Amniotic epithelial cell (primary cell): Measurements from ENCODE around the gene NLGN2.
A peak's percentile ranks its signal among the peaks of the same experiment; 100 is the strongest.

Experiments used
- DNase-seq: peaks from one replicate; pipeline ENCODE4 v3.0.0-alpha.2; 2010; ENCODE audit warnings: low read depth

NLGN2 gene

GRCh38 chr17:7392696-7393612 lies 14.7 kb upstream of the NLGN2 start:
- DNase-seq, result no peak

GRCh38 chr17:7393613-7394451 lies 13.8 kb upstream of the NLGN2 start:
- DNase-seq, result no peak

- DNase-seq, result peak; percentile 84
Observed at GRCh38 chr17:7394452-7395191, 13.0 kb upstream of the NLGN2 start, which contains the start of gene PLSCR3. Gene PLSCR3, minus strand, starts transcription at chr17:7394525. Its CDS starts 415 bp downstream, at chr17:7394110.

GRCh38 chr17:7396147-7396546 lies 11.5 kb upstream of the NLGN2 start:
- no peak for DNase-seq

GRCh38 chr17:7398612-7399011 lies 9.0 kb upstream of the NLGN2 start:
- no peak for DNase-seq

- no peak for DNase-seq
Observed at GRCh38 chr17:7403043-7403726, 4.5 kb upstream of the NLGN2 start.

- DNase-seq, result no peak
Observed at GRCh38 chr17:7403727-7403976, 4.0 kb upstream of the NLGN2 start.

GRCh38 chr17:7403977-7404736 lies 3.5 kb upstream of the NLGN2 start, which contains the start of gene TMEM256:
Gene TMEM256, minus strand, starts transcription at chr17:7404097. Its CDS starts 13 bp downstream, at chr17:7404084.
- peak; percentile 99 for DNase-seq

GRCh38 chr17:7404737-7405349 lies 2.8 kb upstream of the NLGN2 start:
- DNase-seq, result no peak

GRCh38 chr17:7405350-7406234 lies 2.1 kb upstream of the NLGN2 start:
- no peak for DNase-seq

GRCh38 chr17:7406235-7406825 lies 1.3 kb upstream of the NLGN2 start:
- DNase-seq, result no peak

- no peak for DNase-seq
Observed at GRCh38 chr17:7407082-7407481, 563 bp upstream of the NLGN2 start.

- DNase-seq, result no peak
Observed at GRCh38 chr17:7408252-7408727, 645 bp downstream of the NLGN2 start.

- no peak for DNase-seq
Observed at GRCh38 chr17:7408863-7409262, 1.2 kb downstream of the NLGN2 start.

- DNase-seq, result no peak
Observed at GRCh38 chr17:7409716-7410115, 2.1 kb downstream of the NLGN2 start.

- no peak for DNase-seq
Observed at GRCh38 chr17:7410634-7411426, 3.2 kb downstream of the NLGN2 start.

- DNase-seq, result no peak
Observed at GRCh38 chr17:7411427-7411750, 3.7 kb downstream of the NLGN2 start.

GRCh38 chr17:7413346-7413985 lies 5.8 kb downstream of the NLGN2 start:
- DNase-seq, result peak; percentile 40
